WTC11 (cell line): ENCODE results near the gene FAM204A. TPM values are rescaled to one million over a fixed set of nuclear protein-coding genes. Genes with fewer than 3 reads are reported as not detected.

Experiments
- ATAC-seq: fragments of 200-7000 bp; cut with Tn5 transposase; 2 replicates; pipeline ENCODE4 v1.10.0; 2021; ENCODE audit warnings: mild to moderate bottlenecking, moderate library complexity
- CTCF ChIA-PET: fragments of 300-600 bp; sonication (Branson Sonifier 250); formaldehyde crosslinking; loops from one replicate; lab custom pipeline; 2021; ENCODE audit warnings: antibody characterized with exemption; lab: Charles Lee
- POLR2A ChIA-PET: fragments of 350-600 bp; sonication (Branson Sonifier 250); formaldehyde crosslinking; loops from one replicate; lab custom pipeline; 2021; ENCODE audit warnings: antibody characterized with exemption; lab: Charles Lee
- DNase-seq: peaks from one replicate; pipeline ENCODE4 v3.0.0; 2021; ENCODE audit warnings: low spot score
- H3K27ac Mint-ChIP-seq: 2 replicates; pipeline ENCODE4 v1.8.0; 2021; ENCODE audit warnings: mixed read lengths
- H3K27me3 Mint-ChIP-seq: 2 replicates; pipeline ENCODE4 v1.8.0; 2021; ENCODE audit warnings: low read depth, mild to moderate bottlenecking, moderate library complexity, mixed read lengths
- H3K36me3 Mint-ChIP-seq: 2 replicates; pipeline ENCODE4 v1.8.0; 2021; ENCODE audit warnings: mixed read lengths
- H3K4me1 Mint-ChIP-seq: 2 replicates; pipeline ENCODE4 v1.8.0; 2022; ENCODE audit warnings: mixed read lengths
- H3K4me3 Mint-ChIP-seq: 2 replicates; pipeline ENCODE4 v1.8.0; 2021; ENCODE audit warnings: mild to moderate bottlenecking, moderate library complexity, mixed read lengths
- H3K9me3 Mint-ChIP-seq: 2 replicates; pipeline ENCODE4 v1.8.0; 2021; ENCODE audit warnings: mixed read lengths
- ELF4 ChIP-seq: sonication (generic); formaldehyde crosslinking; IDR thresholded peaks from 2 replicates; pipeline ENCODE4 v1.8.1; 2022; ENCODE audit warnings: low read depth, mild to moderate bottlenecking, moderate library complexity, missing genetic modification reagents
- ETV6 ChIP-seq: sonication (generic); formaldehyde crosslinking; IDR thresholded peaks from 2 replicates; pipeline ENCODE4 v1.8.1; 2022; ENCODE audit warnings: mild to moderate bottlenecking, missing genetic modification reagents
- FOXP1 ChIP-seq: sonication (generic); formaldehyde crosslinking; IDR thresholded peaks from 2 replicates; pipeline ENCODE4 v1.8.0; 2022; ENCODE audit warnings: missing genetic modification reagents, mild to moderate bottlenecking, moderate library complexity, borderline replicate concordance
- GRHL2 ChIP-seq: fragments of 250-450 bp; sonication (Bioruptor Pico); IDR thresholded peaks from 2 replicates; pipeline ENCODE4 v1.8.0; 2022; ENCODE audit warnings: mild to moderate bottlenecking, moderate library complexity; ENCODE audit not compliant: insufficient replicate concordance, severe bottlenecking
- JUN ChIP-seq: sonication (generic); formaldehyde crosslinking; IDR thresholded peaks from 2 replicates; pipeline ENCODE4 v1.8.0; 2023; ENCODE audit warnings: mild to moderate bottlenecking, missing genetic modification reagents
- KAT7 ChIP-seq: sonication (generic); formaldehyde crosslinking; IDR thresholded peaks from 2 replicates; pipeline ENCODE4 v1.8.1; 2023; ENCODE audit warnings: missing genetic modification reagents, mild to moderate bottlenecking, borderline replicate concordance
- NR3C1 ChIP-seq: sonication (generic); formaldehyde crosslinking; conservative IDR thresholded peaks from 2 replicates; pipeline ENCODE4 v1.8.1; 2023; ENCODE audit warnings: low read depth, mild to moderate bottlenecking, missing genetic modification reagents
- OVOL2 ChIP-seq: fragments of 250-450 bp; sonication (Bioruptor Pico); IDR thresholded peaks from 2 replicates; pipeline ENCODE4 v1.9.0; 2021; ENCODE audit warnings: mild to moderate bottlenecking, borderline replicate concordance
- PREB ChIP-seq: sonication (generic); formaldehyde crosslinking; IDR thresholded peaks from 2 replicates; pipeline ENCODE4 v1.8.1; 2022; ENCODE audit warnings: mild to moderate bottlenecking, missing genetic modification reagents, moderate library complexity, borderline replicate concordance
- TP53 ChIP-seq: sonication (generic); formaldehyde crosslinking; IDR thresholded peaks from 2 replicates; pipeline ENCODE4 v1.8.1; 2023; ENCODE audit warnings: mild to moderate bottlenecking, missing genetic modification reagents
- ZBTB43 ChIP-seq: sonication (generic); formaldehyde crosslinking; IDR thresholded peaks from 2 replicates; pipeline ENCODE4 v1.8.1; 2023; ENCODE audit warnings: mild to moderate bottlenecking, missing genetic modification reagents
- ZNF281 ChIP-seq: sonication (generic); formaldehyde crosslinking; IDR thresholded peaks from 2 replicates; pipeline ENCODE4 v1.8.0; 2023; ENCODE audit warnings: mild to moderate bottlenecking, missing genetic modification reagents
- ZNF425 ChIP-seq: fragments of 250-450 bp; sonication (Bioruptor Pico); conservative IDR thresholded peaks from 2 replicates; pipeline ENCODE4 v1.9.0; 2021; ENCODE audit warnings: mild to moderate bottlenecking
- ZNF512 ChIP-seq: sonication (generic); formaldehyde crosslinking; IDR thresholded peaks from 2 replicates; pipeline ENCODE4 v1.8.1; 2022; ENCODE audit warnings: missing genetic modification reagents, borderline replicate concordance
- total RNA-seq: library from RNA; stranded (reverse); gene quantifications from 3 replicates; pipeline ENCODE4 v1.2.3, GENCODE V29; 2021
- TF ChIP-seq, protein P1 (sequence below): fragments of 250-450 bp; sonication (Bioruptor Pico); IDR thresholded peaks from 2 replicates; pipeline ENCODE4 v1.9.0; 2021; ENCODE audit warnings: moderate library complexity, mild to moderate bottlenecking, inconsistent platforms, borderline replicate concordance
- TF ChIP-seq, protein P2 (sequence below): sonication (generic); formaldehyde crosslinking; IDR thresholded peaks from 2 replicates; pipeline ENCODE4 v1.8.1; 2023; ENCODE audit warnings: mild to moderate bottlenecking, missing genetic modification reagents, borderline replicate concordance
- TF ChIP-seq, protein P3 (sequence below): fragments of 250-450 bp; sonication (Bioruptor Pico); IDR thresholded peaks from 2 replicates; pipeline ENCODE4 v1.9.0; 2021; ENCODE audit warnings: mild to moderate bottlenecking

The FAM204A gene
- total RNA-seq, 1 experiment from 2014 or later: 33.3 TPM

- TF ChIP-seq FOXP1 (CRISPR knock-in tag) (no peak), ZBTB43 (no peak), NR3C1 (CRISPR knock-in tag) (no peak), ZNF512 (CRISPR knock-in tag) (no peak)
- TF ChIP-seq, protein P1, sequence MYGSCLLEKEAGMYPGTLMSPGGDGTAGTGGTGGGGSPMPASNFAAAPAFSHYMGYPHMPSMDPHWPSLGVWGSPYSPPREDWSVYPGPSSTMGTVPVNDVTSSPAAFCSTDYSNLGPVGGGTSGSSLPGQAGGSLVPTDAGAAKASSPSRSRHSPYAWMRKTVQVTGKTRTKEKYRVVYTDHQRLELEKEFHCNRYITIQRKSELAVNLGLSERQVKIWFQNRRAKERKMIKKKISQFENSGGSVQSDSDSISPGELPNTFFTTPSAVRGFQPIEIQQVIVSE (CRISPR knock-in tag): no peak
- TF ChIP-seq, protein P2, sequence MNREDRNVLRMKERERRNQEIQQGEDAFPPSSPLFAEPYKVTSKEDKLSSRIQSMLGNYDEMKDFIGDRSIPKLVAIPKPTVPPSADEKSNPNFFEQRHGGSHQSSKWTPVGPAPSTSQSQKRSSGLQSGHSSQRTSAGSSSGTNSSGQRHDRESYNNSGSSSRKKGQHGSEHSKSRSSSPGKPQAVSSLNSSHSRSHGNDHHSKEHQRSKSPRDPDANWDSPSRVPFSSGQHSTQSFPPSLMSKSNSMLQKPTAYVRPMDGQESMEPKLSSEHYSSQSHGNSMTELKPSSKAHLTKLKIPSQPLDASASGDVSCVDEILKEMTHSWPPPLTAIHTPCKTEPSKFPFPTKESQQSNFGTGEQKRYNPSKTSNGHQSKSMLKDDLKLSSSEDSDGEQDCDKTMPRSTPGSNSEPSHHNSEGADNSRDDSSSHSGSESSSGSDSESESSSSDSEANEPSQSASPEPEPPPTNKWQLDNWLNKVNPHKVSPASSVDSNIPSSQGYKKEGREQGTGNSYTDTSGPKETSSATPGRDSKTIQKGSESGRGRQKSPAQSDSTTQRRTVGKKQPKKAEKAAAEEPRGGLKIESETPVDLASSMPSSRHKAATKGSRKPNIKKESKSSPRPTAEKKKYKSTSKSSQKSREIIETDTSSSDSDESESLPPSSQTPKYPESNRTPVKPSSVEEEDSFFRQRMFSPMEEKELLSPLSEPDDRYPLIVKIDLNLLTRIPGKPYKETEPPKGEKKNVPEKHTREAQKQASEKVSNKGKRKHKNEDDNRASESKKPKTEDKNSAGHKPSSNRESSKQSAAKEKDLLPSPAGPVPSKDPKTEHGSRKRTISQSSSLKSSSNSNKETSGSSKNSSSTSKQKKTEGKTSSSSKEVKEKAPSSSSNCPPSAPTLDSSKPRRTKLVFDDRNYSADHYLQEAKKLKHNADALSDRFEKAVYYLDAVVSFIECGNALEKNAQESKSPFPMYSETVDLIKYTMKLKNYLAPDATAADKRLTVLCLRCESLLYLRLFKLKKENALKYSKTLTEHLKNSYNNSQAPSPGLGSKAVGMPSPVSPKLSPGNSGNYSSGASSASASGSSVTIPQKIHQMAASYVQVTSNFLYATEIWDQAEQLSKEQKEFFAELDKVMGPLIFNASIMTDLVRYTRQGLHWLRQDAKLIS (CRISPR knock-in tag): no peak
Measured at GRCh38 chr10:118383699-118384098, 41.6 kb upstream of the FAM204A start (continued).

GRCh38 chr10:118383063-118383689 is 41.1 kb upstream of the FAM204A start:
- H3K4me3 Mint-ChIP-seq: no peak overlapping the region
- H3K9me3 Mint-ChIP-seq: peaks cover 3% of the 10 kb centered on the region; the same call in 1 of the 2 replicates
- DNase-seq: no peak
- POLR2A ChIA-PET: interaction anchor here (0.6 kb wide), 1 partner anchor 185 kb away, joined by 3 read pairs; no protein-coding TSS in a partner anchor
- H3K27me3 Mint-ChIP-seq: no peaks in the 10 kb centered on the region; the same call in 1 of the 2 replicates
- no peak overlapping the region for H3K27ac Mint-ChIP-seq
- peaks cover 8% of the 10 kb centered on the region for H3K4me1 Mint-ChIP-seq
- ATAC-seq: no peak
- H3K36me3 Mint-ChIP-seq: no peaks in the 10 kb centered on the region
- CTCF ChIA-PET: interaction anchor here (0.7 to 0.9 kb wide), 3 partner anchors 31 to 76 kb away, joined by 3 to 4 read pairs (median 3); no protein-coding TSS in a partner anchor
- TF ChIP-seq KAT7 (CRISPR knock-in tag): no peak
- TF ChIP-seq ZNF425 (CRISPR knock-in tag): no peak
- no peak for TF ChIP-seq OVOL2
- TF ChIP-seq TP53 (CRISPR knock-in tag): no peak
- no peak for TF ChIP-seq ELF4 (CRISPR knock-in tag)
- no peak for TF ChIP-seq ZNF281 (CRISPR knock-in tag)
- TF ChIP-seq, protein P3, sequence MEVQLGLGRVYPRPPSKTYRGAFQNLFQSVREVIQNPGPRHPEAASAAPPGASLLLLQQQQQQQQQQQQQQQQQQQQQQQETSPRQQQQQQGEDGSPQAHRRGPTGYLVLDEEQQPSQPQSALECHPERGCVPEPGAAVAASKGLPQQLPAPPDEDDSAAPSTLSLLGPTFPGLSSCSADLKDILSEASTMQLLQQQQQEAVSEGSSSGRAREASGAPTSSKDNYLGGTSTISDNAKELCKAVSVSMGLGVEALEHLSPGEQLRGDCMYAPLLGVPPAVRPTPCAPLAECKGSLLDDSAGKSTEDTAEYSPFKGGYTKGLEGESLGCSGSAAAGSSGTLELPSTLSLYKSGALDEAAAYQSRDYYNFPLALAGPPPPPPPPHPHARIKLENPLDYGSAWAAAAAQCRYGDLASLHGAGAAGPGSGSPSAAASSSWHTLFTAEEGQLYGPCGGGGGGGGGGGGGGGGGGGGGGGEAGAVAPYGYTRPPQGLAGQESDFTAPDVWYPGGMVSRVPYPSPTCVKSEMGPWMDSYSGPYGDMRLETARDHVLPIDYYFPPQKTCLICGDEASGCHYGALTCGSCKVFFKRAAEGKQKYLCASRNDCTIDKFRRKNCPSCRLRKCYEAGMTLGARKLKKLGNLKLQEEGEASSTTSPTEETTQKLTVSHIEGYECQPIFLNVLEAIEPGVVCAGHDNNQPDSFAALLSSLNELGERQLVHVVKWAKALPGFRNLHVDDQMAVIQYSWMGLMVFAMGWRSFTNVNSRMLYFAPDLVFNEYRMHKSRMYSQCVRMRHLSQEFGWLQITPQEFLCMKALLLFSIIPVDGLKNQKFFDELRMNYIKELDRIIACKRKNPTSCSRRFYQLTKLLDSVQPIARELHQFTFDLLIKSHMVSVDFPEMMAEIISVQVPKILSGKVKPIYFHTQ (CRISPR knock-in tag): no peak
- no peak for TF ChIP-seq NR3C1 (CRISPR knock-in tag)
- TF ChIP-seq PREB (CRISPR knock-in tag): no peak
- TF ChIP-seq GRHL2 (CRISPR knock-in tag): no peak
- TF ChIP-seq JUN: no peak
- no peak for TF ChIP-seq ETV6
